GM18519 (cell line): Measurements from ENCODE around the gene SLC12A8.

Source experiments
- ATAC-seq: cut with Tn5 transposase; IDR thresholded peaks from one replicate; pipeline ENCODE4 v1.9.1; 2021; ENCODE audit warnings: mild to moderate bottlenecking, moderate library complexity; ENCODE audit not compliant: unreplicated experiment, low FRiP score

Gene SLC12A8

GRCh38 chr3:125118600-125118999 is 93.9 kb downstream of the SLC12A8 start:
- ATAC-seq = no peak

- no peak for ATAC-seq
Measured at GRCh38 chr3:125117631-125118191, 94.8 kb downstream of the SLC12A8 start.

GRCh38 chr3:125116311-125117080 is 96.1 kb downstream of the SLC12A8 start:
- no peak for ATAC-seq

DNA sequence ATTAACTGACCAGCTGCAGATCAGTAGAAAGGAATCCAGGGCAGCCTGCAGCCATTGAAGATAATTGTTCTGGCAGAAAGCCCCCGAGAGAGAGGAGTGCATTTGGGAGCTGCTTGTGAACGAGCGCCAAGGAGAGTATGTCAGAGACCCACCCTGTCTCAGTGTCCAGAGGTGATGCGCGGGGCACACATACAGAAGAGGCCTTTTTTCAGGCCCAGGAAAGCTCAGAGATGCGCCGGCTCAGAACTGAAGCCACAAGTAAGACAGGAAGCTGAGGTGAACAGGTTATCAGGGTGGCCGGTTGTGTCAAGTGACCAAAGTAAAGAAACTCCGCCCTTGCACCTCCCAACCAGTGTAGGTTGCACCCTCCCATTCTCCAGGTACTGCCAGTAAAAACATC is 96.9 kb downstream of the SLC12A8 start:
- no peak for ATAC-seq

DNA sequence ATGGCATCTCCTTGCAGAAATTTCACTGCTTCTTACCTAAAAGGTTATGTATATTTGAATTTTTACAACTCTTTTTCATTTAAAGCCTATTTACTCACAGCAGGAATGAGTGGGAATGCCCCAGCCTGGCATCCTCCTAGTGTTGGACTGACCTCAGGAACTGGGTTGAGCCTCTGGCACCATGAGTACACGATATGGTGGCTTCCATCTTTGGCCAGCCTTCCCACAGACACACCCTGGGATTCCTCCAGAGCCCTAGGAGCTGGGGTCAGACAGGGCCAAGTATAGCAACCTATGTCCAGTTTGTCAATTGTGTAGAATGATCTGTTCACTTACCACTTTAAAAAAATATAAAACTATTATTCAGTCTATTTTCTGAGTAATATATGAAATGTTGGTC is 99.6 kb downstream of the SLC12A8 start:
- ATAC-seq = no peak

DNA sequence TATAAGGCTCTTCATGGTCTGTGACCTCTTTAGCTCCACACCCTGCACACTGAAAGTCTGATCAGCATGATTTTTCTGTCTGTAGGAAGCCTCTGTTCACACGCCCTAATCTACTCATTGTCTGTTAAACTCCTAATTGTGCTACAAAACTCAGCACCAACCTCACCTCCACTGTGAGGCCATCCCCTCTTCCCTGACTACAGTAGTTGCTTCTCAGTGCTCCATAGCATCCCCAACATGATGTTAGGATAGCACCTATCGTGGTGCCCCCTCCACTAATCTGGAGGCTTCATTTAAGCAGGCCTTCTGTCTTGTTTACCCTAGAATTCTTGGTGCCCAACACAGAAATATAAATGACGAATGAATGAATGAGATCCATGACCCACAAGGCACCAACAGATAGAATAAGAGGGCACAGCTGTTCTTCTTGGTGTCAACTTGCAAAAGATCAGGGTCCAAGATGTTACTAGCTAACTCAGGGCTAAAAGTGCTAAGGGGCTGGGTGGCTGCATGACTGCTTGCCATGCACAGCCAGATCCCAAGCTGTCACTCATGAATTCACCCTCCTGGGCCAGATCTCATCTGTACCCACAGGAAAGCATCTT is 101.6 kb downstream of the SLC12A8 start:
- ATAC-seq = no peak

- no peak for ATAC-seq
Measured at GRCh38 chr3:125110016-125110875, 102.3 kb downstream of the SLC12A8 start.

- no peak for ATAC-seq
Measured at GRCh38 chr3:125109536-125109925, 103.0 kb downstream of the SLC12A8 start.

DNA sequence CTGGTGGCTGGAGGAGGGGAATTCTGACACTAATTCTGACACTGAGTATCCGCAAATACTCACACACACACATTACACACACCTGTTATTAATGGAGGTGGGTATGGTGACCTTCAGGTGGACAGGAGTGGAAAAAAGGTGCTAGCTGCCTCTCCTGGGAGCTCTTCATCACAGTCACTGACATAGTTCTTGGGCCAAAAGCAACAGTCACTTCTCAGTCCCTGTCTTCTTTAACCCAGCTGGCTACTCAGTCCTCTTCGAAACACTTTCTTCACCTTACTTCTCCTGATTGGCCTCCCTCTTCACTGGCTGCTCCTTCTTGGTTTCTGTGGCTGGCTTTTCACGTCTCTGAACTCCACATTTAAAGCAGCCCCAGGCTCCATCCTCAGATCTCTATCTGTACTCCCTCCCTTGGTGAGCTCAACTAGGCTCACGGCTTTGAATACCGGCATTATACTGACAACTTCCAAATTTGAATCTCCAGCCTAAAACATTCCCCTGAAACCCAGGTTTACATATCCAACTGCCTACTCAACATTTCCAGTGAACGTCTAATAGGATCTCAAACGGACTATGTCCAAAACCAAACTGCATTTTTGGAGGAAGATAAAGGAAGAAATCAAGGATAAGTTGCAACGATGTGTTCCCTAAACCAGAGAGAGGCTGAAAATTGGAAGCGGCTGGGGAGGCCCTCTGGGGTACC is 103.6 kb downstream of the SLC12A8 start:
- ATAC-seq = no peak

DNA sequence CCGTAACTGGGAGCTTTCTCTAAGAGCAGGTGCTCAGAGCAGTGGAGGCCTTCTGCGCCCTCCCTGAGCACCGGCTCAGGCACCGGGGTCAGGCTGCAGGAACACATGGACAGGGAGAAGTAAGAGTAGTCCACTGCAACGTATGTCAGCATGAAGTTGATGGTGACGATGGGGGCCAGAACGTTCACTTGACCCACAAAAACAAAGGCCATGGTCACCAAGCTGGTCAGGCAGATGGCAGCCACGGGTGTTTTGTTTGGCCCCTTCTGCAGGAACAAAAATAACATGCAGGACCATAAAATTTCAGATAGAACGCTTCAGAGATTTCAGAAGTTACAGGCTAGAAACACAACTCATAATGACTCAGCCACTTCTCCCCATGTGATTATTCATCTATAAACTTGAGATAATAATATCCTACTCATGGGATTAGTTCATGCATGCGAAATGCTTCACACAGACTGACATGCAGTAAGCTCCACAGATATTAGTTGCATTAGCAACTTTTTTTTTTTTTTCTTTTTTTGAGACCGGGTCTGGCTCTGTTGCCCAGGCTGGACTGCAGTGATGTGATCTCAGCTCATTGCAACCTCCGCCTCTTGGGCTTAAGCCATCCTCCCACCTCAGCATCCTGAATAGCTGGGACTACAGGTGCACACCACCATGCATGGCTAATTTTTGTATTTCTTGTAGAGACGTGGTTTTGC is 104.5 kb downstream of the SLC12A8 start:
- no peak for ATAC-seq

DNA sequence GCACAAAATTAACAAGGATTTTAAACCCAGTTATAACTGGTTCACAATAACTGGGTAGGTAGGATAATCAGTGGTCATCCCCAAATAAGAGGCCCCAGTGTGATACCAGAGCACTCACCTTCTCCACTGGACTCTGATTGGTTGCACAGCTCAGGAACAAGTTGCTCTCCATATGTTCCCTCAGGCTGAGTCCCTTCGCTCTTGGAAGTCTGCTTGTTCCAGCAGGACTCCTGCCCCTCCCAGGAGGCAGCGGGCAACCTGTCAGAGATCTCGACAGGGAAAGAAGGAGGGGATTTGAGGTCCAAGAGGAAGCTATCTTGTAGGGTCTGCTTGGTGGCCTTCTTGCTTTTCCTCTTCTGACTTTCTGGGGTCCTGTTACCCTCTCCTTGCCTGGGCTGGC is 105.2 kb downstream of the SLC12A8 start:
- ATAC-seq = no peak

GRCh38 chr3:125105116-125105515 is 107.4 kb downstream of the SLC12A8 start:
- ATAC-seq = no peak

DNA sequence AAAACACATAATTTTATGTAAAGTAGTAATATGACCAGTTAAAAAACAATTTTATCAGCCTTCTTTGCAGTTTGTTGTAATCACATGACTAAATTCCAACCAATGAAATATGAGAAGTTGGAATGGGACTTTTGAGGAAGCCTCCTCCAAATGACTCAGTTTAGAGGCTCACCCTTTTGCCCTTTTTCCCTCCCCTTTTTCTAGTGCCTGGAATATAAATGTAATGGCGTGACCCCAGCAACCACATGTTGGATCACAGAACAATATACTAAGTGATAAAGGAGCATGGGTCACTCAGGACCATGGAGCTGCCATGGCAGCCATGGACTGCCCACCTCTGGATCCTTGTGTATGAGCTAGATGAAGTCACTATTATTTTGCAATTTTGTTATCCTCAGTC is 107.9 kb downstream of the SLC12A8 start:
- no peak for ATAC-seq

DNA sequence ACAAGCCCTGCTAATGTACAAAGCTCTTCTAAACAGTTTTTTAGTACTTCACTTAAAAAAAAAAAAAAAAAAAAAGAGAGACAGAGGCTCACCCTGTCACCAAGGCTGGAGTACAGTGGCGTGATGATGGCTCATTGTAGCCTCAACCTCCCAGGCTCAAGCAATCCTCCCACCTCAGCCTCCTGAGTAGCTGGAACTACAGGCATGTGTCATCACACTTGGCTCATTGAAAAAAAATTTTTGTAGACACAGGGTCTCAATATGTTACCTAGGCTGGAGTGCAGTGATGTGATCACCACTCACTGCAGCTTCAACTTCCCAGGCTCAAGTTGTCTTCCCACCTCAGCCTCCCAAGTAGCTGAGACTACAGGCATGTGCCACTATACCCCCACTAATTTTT is 109.1 kb downstream of the SLC12A8 start:
- no peak for ATAC-seq

DNA sequence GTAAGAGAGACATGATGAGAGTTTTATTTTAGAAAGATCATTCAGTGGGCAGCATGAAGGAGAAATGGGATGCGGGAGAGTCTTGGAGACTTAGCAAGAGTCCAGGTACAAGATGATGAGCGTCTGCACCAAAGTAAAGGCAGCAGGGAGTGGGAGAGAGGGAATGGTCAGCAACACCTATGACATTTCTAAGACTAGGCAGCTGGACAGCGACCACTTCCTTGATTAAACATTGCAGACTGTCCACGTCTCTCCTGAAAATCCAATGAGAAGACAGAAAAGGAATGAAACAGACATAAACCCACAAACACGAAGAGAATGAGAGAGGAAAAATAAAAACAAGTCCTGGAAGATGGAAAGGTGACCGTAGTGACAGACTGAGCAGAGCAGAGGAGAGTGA is 110.1 kb downstream of the SLC12A8 start:
- ATAC-seq = no peak

DNA sequence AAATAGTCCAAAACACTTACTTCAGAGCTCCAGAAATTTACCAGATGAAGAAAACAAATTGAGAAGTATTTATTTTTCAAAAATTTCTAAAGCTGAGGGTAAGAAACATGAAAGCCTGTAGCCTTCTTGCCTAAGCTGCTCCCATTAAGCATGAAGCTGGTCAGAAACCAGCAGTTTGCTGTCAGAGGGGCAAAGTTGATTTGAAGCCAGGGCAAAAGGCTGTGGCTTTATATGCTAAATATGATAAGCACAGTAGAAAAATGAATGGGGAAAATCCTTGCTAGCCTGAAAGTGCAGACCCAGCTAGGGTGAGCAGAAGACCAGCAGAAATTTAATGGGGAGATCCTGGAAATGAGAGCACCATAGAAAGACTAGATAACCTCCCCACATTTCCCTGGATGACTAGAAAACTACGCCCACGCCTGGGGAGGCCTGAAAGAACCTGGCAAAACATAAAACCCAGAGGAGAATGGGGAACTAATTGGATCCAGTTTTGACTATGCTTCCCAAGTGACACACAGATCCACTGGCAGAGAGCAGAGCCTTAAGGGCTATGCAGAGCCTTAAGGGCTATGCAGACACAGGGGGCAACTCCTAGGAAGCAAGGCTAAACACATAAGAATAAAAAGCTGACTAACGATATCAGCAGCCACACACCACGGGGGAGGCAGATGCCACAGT is 113.8 kb downstream of the SLC12A8 start:
- ATAC-seq = no peak

DNA sequence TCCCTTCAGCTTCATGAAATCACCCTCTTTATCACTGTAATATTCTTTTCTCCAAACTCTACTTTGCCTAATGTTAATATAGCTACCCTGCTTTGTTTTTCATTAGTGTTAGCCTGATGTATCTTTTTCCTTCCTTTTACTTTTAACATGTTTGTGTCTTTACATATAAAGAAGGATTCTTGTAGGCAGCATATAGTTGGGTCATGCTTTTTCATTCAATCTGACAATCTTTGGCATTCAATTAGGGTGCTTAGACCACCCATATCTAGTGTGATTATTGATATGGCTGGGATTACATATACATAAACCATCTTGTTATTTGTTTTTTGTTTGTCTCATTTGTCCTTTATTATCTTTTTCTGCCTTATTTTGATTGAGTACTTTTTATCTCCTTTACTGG is 121.9 kb downstream of the SLC12A8 start:
- ATAC-seq = no peak

- no peak for ATAC-seq
Measured at GRCh38 chr3:125087768-125088391, 124.7 kb downstream of the SLC12A8 start.

DNA sequence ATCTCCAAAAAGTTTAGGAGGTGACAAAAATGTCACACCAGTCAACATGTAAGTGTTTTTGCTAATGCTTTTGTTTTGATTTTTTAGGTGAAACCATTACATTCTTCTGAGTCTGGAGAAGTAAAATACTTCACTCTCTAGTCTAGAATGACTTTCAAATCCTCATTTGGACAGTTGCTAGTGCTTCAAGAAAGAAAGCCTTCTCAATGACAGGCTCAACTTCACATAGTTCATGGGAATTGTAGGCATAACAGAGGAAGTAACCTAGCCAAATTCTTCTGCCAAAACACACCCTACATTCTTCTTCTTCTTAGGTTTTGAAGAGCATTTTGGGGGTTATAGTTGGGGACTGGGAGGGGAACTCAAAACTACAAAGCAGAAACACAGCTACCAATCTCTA is 127.4 kb downstream of the SLC12A8 start:
- ATAC-seq = no peak
